Suprapubic skin (tissue), 4 donors: ENCODE measurements around the gene CD163.

Source experiments
- CTCF ChIP-seq, 2 donors: fragments of 200-600 bp in 1 of 2; fragments of 450-650 bp in 1 of 2; sonication (generic) in 1 of 2; IDR thresholded peaks; one replicate each; pipeline ENCODE4 v1.5.1; 2016 to 2019; ENCODE audit warnings: antibody characterized with exemption in 2 of 2, mild to moderate bottlenecking in 1 of 2, moderate library complexity in 1 of 2
- EP300 ChIP-seq: sonication (generic); formaldehyde crosslinking; IDR thresholded peaks from one replicate; pipeline ENCODE4 v1.6.1; 2017; ENCODE audit warnings: antibody characterized with exemption
- POLR2A ChIP-seq, 2 donors: fragments of 450-650 bp; IDR thresholded peaks; one replicate each; pipeline ENCODE4 v1.6.1; 2017; ENCODE audit warnings: antibody characterized with exemption in 2 of 2, mild to moderate bottlenecking in 2 of 2, moderate library complexity in 2 of 2
- POLR2AphosphoS5 ChIP-seq, 3 donors: sonication (generic); formaldehyde crosslinking; IDR thresholded peaks; one replicate each; pipeline ENCODE4 v1.6.1; 2017; ENCODE audit warnings: antibody characterized with exemption in 3 of 3

- TF ChIP-seq CTCF (IDR thresholded peaks at IDR 0.05), result no peak
- no peak for TF ChIP-seq POLR2AphosphoS5 (IDR thresholded peaks at IDR 0.05)
- no peak for TF ChIP-seq POLR2A (IDR thresholded peaks at IDR 0.05)
- no peak for TF ChIP-seq EP300
These were observed 51.8 kb downstream of the CD163 start for GRCh38 chr12:7451756-7452155.
